ENCODE results near the gene PKP3.

The PKP3 gene

GRCh38 chr11:363948-364761, 29.9 kb upstream of the PKP3 start:
- DNase-seq, result peak; percentile 55

DNA sequence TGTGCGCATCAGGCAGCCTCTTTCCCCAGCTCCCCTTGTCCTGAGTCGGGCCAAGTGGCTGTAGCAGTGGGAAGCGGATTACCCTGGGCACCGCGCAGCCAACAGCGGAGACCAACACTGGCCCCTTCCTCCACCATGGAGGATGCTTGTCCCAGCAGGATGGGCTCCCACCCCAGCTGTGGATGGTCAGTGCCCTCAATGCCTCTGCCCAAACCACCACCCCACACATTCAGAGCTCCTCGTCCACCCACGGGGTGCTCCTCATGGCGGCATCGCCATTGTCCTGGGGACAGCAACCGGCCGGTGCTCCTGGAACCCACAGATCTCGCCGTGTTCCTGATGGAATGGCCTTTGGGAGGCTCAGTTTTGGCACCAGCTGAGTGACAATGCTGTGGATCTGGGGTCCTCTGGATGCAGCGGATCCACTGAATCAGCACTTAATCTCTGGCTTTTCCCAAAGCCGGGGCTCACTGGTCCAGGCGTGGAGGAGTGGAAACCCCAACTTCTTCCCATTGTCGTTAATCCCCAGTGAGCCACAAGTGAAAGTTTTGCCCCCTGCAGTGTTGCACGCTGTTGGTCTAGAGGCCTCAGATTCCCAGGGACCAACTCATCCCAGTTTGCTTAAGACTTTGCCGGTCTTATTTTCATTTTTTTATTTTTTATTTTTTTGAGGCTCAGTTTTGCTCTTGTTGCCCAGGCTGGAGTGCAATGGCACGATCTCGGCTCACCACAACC, 28.9 kb upstream of the PKP3 start:
- DNase-seq, result no peak

DNA sequence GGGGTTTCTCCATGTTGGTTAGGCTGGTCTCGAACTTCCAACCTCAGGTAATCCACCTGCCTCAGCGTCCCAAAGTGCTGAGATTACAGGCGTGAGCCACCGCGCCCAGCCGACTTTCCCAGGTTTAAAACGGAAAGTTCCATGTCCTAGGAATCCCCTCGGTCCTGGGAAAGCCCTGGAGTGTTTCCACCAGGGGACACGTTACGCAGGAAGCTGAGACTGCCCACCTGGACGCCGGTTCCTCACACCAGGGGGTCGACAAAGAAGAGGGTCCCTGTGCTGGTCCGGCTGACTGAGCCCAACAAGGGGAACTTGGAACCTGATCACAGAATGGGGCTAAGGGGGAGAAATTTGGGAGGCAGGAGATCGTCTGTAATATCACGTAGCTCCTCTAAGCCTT, 28.2 kb upstream of the PKP3 start:
- no peak for DNase-seq

GRCh38 chr11:367956-368413, 26.0 kb upstream of the PKP3 start:
- no peak for DNase-seq

- no peak for DNase-seq
These were observed 25.3 kb upstream of the PKP3 start for GRCh38 chr11:368414-369335.

DNA sequence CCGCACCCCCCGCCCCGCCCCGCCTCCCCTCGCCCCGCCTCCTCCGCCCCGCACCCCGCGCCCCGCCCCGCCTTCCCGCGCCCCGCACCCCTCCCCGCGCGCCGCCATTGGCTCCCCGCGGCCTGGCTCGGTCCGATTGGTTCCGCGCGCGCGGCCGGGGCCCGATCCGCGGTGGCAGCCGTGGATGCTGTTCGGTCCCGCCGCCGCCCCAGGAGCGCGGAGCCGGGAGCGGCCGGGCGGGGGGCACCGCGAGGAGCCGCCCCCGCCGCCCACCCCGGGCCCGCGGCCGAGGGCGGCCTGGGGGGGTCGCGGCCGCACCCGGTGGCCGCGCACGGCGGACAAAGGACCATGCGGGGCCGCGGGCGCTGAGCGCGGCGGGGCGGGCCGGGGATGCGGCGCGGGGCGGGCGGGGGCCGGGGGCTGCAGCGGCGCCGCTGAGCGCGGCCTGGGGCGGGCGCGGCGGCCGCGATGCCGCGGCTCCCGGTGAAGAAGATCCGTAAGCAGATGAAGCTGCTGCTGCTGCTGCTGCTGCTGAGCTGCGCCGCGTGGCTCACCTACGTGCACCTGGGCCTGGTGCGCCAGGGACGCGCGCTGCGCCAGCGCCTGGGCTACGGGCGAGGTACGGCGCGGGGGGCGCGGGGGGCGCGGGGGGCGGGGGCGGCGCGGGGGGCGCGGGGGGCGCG, 24.5 kb upstream of the PKP3 start, which contains the start of gene B4GALNT4:
TSS of gene B4GALNT4 (plus strand) at position 164 of the 683 bp plus-strand sequence. CDS start at position 469, 305 bp downstream.
- no peak for DNase-seq

DNA sequence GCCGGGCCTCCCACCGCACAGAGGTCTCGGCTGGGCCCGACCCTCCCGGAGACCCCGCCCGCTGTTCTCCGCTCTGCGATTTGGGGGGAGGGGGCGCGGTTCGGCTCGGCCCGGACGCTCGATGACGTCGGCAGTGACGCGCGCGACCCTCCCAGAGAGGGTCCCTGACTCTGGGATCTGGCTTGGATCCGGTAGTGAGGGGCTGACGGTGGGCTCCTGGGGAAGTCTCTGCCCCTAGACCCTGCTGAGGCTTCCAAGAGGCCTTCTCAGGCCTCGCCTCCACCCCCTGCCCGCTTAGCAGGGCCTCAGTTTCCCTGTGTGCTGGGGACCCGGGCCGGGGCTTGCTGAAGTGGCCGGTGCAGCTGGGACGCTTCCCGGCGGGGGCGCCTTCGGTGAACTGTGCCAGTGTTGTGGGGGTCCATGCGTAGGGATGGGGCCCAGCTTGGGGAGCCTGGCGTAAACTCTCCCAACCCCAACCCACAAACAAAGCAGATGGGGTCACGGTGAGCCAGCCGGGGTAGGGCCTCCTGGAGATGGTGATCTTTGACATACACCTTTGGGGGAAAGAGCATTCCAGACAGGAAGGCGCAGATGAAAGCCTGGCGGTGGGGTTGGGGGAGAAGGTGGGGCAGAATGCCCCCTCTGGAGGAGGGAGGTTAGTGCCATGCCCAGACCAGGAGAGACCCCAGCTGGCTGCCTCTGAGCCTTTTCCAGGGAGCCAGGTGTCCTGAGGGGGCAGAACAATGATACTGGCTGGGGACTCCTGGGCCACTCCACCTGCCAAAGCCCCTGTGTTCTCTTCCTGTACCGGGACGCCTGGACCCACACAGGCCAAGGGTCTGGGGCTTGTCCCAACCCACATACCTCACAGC, 23.7 kb upstream of the PKP3 start:
- no peak for DNase-seq

- DNase-seq, result no peak
These were observed 23.0 kb upstream of the PKP3 start for GRCh38 chr11:371051-371450.

DNA sequence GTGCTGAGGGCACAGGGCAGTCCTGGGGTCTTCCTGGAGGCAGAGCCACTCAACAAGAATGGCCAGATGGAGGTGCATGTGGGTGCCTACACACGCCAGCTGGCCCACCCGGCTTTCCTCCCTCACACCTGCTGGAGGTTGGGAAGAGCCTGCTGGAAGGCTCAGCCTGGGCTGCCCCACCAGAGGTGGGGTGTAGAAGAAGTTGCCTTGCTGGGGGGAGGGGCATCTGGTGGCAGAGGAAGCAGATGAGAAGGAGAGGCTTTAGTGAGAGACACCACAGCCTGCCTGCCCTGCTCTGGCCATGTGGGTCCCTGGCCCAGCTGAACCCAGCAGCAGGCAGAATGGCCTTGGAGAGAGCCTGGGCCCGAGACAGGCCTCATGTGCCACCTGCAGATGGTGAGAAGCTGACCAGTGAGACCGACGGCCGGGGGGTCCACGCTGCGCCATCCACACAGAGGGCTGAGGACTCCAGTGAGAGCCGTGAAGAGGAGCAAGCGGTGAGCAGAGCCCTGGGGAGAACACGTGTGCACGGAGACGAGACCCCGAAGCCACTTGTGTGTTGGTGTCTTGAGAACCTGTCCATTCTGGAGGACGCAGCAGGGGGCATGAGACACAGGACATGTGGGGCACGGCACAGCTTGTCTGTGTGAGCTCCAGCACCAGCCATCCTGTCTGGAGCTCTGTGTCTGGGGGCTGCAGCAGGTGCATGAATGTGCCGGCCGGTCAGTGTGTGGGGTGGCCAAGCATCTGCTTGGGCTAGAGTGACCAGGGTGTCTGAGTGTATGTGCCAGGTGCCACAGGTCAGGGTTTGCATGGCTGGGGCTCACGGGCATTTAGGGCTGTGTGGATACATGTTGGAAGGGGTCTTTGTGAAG, 22.1 kb upstream of the PKP3 start:
- DNase-seq, result no peak

DNA sequence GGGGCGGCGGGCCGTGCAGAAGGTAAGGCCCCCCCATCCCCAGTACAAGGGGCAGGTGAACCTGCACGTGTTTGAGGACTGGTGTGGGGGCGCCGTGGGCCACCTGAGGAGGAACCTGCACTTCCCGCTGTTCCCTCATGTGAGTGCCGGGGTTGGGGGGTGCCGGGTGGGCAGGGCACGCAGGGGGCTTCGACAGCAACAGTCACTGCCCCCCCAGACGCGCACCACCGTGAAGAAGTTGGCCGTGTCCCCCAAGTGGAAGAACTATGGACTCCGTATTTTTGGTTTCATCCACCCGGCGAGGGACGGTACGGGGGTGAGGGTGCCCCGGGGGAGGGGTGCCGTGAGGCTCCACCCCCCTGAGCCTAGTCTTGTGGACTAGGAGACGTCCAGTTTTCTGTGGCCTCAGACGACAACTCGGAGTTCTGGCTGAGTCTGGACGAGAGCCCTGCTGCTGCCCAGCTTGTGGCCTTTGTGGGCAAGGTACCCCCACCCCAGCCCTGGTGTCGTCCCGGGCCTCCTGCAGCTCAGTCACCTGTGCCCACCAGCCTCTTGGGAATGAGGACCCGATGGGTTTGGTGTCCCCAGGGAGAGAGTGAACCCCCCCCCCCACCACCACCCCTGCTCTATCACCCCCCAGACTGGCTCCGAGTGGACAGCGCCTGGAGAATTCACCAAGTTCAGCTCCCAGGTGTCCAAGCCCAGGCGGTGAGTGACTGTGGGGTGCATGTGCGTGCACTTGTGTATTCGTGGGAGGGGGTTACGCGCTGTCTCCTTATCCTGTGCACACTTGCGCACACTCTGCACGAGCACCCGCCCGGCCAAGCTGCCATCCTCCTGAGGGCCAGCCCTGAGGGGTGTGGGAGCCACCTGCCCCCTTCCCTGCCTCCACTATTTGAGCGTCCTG, 20.9 kb upstream of the PKP3 start:
- DNase-seq, result no peak

GRCh38 chr11:373716-374551, 20.1 kb upstream of the PKP3 start:
- DNase-seq, result no peak

DNA sequence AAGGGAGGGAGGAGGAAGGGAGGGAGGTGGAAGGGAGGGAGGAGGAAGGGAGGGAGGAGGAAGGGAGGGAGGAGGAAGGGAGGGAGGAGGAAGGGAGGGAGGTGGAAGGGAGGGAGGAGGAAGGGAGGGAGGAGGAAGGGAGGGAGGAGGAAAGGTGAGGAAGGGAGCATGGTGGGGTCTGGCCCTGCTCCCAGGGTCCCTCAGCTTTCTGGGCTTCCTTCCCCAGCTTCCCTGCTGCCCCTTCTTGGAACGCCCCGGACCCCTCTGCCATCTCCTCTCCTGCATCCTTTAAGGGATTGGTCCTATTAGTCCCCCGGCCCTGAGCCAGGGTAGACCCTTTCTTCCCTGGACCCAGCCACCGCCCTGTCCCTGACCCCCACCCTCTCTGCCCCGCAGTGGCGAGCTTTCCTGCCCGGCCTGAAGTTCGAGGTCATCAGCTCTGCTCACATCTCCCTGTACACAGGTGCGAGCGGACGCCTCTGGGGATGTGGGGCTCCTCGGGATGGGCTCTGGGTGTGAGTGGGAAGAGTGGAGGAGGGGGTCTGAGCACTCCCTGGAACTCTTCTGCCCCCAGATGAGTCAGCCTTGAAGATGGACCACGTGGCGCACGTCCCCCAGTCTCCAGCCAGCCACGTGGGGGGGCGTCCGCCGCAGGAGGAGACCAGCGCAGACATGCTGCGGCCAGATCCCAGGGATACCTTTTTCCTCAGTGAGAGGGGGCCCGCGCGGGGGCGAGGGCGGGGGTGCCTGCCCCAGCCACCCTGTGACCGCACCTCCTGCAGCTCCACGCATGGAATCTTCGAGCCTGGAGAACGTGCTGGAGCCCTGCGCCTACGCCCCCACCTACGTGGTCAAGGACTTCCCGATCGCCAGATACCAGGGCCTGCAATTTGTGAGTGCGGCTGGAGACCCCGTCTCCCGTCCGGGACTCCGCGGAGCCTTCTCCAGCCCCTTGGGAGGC, 18.7 kb upstream of the PKP3 start:
- no peak for DNase-seq

DNA sequence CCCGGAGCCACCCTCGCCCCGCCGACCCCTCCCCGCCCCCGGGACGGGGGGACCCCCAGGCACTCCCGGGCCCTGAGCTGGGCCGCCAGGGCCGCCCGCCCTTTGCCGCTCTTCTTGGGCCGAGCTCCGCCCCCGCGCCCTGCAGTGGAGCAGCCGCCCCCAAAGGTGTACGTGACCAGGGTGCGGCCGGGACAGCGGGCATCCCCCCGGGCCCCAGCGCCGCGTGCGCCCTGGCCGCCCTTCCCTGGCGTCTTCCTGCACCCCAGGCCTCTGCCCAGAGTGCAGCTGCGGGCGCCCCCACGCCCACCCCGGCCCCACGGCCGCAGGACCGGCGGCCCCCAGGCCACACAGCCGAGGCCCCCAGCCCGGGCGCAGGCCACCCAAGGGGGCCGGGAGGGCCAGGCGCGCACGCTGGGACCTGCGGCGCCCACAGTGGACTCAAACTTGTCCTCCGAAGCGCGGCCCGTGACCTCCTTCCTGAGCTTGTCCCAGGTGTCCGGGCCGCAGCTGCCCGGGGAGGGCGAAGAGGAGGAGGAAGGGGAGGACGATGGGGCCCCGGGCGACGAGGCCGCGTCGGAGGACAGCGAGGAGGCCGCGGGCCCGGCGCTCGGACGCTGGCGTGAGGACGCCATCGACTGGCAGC, 17.4 kb upstream of the PKP3 start:
- DNase-seq, result no peak

DNA sequence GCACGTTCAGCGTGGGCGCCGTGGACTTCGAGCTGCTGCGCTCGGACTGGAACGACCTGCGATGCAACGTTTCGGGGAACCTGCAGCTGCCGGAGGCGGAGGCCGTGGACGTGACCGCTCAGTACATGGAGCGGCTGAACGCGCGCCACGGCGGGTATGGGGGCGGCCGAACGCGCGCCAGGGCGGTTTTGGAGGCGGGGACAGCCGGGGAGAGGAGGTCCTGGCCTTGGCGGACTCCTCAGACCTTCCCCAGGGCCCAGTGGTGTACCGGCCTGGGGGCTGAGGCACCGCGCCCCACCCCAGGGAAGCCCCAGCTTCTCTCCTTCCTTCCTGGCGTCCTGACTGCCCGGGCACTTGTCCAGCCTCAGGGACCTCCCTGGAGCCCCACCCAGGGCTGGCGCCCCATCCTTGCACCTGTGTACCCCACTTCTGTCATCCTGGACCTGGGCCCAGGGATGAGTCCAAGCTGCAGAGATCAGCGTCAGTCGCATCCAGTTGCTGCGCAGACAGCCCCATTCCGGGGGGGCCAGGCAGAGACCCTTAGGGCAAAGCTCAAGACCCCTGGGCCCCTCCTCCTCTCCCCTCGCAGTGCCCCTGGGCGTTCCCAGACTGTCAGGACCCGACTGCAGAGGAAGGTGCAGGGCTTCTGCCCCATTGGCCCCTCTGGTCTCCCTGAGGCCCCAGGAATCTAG, 16.7 kb upstream of the PKP3 start:
- DNase-seq, result no peak

DNA sequence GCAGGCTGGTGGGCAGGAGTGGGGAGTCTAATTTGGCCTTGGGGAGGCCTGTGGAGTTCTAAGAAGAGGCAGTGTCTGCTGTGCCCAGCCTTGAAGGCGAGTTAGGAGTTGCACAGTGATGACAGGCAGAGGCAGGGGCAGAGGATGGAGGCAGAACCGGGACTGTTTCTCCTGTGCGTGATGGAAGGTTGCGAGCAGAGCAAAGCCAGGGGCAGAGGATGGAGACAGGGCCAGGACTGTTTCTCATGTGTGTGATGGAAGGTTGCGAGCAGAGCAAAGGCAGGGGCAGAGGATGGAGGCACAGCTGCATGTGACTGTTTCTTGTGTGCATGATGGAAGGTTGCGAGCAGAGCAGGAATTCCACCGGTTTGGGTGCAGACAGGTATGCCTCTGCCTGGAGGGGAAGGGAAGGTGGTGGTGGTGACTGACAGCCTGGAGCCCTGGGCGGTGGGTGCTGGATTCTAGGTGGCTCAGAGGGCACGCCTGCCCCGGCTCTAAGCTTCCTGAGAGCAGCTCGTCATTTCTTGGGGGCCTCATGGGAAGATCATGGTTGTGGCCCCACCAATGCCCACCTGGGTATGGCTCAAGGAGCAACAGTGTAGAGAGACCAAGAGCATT, 16.0 kb upstream of the PKP3 start:
- no peak for DNase-seq

Measured in NCI-H1092 (cell line).